NOMO-1 treated with DMSO at 0.1 percent for 48 hours (cell line): Measurements from ENCODE around the gene RABL6.
"Not testable (repeated sequence)": the region's sequence is repeated elsewhere in the genome, so short reads cannot be mapped to it uniquely, and the experiment has no call there.

Experiments used
- DNase-seq: peaks from one replicate; lab custom pipeline; 2025; ENCODE audit not compliant: unreplicated experiment; lab: John Stamatoyannopoulos, UW

The RABL6 gene

DNA sequence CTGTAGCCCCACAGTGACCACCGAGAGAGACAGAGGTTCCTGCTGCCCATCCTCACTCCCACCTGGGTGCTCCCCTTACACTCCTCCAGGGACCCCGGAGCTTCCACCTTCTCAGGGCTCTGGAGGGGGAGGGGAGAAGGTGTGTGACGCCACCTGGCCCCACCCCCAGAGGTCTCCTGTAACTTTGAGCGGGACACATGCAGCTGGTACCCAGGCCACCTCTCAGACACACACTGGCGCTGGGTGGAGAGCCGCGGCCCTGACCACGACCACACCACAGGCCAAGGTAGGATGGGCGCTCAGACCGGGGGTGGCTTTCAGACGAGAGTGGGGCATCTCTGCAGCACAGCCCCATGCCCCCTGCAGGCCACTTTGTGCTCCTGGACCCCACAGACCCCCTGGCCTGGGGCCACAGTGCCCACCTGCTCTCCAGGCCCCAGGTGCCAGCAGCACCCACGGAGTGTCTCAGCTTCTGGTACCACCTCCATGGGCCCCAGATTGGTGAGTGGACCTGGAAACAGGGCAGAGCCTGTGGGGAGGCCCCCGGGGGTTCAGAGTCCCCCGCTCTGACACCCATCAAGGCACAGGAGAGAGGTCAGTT, 48.9 kb downstream of the RABL6 start:
- no peak for DNase-seq

DNA sequence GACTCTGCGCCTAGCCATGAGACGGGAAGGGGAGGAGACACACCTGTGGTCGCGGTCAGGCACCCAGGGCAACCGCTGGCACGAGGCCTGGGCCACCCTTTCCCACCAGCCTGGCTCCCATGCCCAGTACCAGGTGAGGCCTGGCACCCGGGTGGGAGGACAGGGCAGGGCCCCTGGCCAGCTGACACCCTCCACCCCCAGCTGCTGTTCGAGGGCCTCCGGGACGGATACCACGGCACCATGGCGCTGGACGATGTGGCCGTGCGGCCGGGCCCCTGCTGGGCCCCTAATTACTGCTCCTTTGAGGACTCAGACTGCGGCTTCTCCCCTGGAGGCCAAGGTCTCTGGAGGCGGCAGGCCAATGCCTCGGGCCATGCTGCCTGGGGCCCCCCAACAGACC, 49.4 kb downstream of the RABL6 start:
- no peak for DNase-seq

DNA sequence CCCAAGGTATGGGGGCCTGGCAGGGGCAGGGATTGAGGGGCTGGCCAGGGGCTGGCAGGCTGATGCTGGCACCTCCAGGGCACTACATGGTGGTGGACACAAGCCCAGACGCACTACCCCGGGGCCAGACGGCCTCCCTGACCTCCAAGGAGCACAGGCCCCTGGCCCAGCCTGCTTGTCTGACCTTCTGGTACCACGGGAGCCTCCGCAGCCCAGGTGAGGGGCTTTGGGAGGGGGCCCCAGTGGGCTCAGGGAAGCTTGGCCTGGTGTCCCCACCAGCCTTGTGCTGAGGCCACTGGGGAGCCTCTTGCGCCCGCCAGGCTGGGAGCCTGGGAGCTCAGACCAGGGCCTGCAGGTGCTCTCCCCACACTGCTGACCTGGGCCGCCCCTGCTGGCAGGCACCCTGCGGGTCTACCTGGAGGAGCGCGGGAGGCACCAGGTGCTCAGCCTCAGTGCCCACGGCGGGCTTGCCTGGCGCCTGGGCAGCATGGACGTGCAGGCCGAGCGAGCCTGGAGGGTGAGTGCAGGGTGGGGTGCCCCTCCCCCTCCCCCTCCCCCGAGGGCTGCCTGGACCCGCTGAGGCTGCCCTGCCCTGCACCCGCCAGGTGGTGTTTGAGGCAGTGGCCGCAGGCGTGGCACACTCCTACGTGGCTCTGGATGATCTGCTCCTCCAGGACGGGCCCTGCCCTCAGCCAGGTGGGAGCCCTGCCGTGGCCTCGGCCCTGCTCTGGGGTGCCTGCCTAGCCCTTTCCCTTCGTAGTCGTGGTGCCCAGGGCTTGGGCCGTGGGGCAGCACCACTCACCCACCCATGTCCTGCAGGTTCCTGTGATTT, 50.0 kb downstream of the RABL6 start:
- DNase-seq = no peak

DNA sequence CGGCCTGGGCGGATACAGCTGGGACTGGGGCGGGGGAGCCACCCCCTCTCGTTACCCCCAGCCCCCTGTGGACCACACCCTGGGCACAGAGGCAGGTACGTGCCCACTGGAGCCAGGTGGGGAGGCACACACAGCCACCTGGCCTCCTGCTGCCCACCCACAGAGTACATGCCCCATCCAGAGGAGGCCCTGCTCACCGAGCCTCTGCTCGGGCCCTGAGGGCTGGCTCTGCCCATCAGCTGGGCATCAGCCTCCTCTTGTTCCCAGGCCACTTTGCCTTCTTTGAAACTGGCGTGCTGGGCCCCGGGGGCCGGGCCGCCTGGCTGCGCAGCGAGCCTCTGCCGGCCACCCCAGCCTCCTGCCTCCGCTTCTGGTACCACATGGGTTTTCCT, 50.7 kb downstream of the RABL6 start:
- no peak for DNase-seq

DNA sequence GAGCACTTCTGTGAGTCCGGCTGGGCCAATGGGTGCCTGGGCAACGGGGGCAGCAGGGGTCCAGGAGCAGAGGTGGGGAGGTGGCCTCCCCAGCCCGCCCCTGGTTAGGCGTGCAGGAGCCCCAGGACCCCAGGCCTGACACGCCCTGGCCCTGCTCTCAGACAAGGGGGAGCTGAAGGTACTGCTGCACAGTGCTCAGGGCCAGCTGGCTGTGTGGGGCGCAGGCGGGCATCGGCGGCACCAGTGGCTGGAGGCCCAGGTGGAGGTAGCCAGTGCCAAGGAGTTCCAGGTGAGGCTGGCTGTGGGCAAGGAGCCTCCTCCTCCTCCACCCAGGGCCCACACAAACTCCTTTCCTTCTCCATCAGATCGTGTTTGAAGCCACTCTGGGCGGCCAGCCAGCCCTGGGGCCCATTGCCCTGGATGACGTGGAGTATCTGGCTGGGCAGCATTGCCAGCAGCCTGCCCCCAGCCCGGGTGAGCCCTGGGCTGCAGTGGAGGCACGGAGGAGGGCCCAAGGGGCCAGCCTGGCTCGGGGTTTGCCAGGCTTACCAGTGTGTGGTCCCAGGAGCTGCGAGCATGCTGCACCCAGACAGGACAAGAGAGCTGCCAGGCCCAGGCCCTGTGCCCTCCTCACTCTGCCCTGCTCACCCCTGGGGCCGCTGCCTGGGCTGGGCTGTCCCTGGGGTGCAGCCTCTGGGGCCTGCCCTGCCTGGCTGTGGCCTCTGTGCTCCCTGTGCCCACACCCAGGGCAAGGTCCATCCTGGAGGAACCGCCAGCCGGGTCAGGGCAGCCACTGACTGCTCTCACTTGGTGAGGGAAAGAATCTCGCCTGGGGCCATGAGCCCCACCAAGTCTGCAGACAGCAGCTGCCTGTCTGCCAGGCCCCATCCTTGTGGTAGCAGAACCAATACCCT, 51.4 kb downstream of the RABL6 start:
- no peak for DNase-seq

DNA sequence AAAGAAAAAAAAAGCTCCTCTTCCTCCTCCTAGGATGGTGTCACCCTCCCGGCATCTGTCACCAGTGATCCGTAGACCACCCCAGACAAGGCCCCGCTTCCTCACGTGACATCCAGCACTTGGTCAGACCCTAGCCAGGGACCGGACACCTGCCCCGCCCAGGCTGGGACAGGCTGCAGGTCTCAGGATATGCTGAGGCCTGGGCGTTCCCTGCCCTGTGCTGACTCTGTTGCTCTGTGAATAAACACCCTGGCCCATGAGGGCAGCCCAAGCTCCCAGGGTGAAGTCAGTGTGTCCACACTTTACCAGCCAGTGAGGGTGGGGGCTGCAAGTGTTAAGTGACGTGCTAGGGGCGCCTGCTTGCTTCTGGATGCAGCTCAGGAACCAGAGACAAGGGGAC, 52.8 kb downstream of the RABL6 start:
- no peak for DNase-seq

DNA sequence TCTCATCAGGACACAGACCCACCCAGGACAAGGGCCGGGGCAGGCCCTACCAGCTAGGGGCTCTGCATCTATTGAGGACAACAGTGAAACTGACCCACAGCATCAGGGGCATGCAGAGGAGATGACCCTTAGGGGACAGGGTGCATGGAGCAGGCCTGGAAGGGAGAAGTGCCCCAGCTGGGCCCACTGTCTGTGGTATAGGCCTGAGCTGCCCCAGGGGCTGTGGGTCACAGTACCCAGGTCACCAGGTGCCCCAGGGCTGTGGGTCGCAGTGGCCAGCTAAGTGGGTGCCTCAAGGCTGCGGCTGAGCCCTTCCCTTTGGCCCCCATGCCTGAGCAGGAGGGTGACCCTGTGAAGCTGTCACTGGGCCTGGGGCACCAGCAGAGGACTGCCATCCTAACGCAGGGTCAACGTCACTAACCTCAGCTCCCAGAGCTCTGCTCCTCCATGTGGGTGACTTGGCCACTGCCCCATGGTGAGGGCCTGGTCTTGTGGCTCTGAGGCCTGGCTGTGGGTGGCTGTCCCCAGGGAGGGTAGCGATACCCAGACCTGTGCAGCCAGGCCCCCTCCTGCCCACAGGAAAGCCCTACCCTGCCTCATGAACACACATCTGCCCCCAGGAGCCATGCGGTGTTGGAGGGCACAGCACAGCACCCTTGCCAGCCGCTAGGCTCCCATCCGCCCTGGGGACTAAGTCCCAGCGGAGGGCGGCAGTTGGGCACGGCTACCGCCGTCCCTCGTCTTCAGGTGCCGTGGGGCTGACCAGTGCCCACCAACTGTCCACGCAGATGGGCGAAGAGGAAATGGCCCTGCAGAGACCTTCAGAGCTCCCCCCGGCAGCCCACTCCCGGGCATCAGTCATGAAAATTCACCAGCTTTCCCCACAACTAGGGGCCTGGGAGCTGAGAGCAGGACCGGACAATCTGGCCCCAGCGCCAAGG, 53.5 kb downstream of the RABL6 start:
- no peak for DNase-seq

DNA sequence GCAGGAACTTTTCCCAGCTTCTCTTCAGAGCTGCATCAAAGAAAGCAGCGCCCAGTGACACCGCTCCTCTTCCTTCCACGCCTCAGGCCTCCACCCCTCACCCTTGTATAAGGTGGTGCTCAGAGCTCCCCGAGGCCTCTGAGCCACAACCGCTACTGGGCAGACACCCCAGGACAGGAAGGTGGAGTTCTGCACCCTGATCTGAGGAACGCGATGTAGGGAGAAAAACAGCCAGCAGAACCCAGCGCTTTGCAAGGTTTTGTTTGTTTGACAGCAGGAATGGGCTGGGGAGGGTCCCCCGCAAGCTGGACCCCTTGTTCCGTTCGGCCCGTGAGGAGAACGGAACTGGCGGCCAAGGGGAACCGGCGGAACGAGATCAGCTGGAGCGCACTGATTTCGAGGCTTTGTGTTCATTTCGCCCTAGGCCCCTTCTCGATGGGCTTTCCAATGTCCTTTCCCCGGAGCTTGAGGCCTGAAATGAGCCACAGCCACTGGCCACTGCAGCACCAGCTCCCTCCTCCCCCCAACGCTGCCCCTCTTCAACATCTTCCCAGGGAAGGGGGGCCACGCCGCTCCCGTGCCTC, 54.2 kb downstream of the RABL6 start:
- DNase-seq = no peak

DNA sequence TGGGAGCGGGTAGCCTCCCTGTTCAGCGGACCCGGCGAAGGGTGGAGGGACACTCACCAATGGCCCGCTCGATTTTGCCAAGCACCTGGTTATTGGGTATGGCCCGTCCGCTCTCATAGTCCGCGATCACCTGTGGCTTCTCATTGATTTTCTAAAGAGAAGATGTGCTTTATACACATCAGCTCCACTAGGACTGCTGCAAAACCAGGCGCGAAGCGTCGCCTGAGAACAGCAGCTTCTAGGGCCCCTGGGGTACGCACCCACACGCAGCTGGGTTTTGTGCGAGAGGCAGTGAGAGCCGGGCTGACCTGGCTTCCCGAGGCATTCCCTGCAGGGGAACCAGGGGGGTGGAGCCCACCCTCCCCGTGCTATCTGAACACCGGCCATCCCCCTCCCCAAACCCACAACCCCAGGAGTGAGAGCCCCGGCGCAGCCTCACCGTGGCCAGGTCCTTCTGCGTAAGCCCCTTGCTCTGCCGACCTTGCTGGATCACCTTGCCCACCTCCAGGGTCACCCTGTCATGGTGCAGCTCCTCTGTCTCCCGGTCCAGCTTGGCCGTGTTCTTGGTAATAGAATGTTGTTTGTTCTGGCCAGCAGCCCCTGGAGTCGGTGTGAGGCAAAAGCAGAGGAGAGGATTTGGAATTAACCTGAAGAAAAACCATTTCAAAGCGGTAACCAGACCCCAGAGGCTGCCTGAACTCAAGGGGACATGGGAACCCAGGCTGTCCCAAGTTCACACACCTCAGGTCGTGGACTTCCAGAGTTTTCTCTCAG, 55.3 kb downstream of the RABL6 start:
- DNase-seq = no peak

DNA sequence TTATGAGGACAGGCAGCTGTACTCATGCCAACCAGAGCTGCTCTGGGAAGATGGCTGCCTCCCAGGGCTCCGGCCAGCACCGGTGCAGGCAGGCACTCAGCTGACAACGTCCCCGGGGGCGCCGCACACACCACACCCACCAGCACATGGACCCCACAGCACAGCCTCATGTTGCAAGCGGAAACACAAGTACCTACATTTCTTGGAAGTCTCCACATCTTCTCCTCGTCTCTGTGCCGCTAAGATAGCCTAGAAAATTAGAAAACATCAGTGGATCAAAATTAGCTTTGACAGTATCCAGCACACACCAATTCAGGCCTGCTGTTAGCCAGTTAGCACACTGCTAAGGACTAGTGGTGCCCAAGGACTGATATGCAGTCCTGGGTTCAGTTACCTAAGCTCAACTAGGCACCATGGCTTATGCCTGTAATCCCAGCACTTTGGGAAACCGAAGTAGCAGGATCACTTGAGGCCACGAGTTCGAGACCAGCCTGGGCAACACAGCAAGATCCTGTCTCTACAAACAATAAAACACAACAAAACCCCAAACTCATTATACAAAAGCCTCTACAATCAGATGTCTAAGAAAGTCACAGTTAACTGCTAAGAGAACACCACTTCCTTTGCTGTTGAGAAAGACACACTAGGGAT, 56.0 kb downstream of the RABL6 start:
- no peak for DNase-seq

DNA sequence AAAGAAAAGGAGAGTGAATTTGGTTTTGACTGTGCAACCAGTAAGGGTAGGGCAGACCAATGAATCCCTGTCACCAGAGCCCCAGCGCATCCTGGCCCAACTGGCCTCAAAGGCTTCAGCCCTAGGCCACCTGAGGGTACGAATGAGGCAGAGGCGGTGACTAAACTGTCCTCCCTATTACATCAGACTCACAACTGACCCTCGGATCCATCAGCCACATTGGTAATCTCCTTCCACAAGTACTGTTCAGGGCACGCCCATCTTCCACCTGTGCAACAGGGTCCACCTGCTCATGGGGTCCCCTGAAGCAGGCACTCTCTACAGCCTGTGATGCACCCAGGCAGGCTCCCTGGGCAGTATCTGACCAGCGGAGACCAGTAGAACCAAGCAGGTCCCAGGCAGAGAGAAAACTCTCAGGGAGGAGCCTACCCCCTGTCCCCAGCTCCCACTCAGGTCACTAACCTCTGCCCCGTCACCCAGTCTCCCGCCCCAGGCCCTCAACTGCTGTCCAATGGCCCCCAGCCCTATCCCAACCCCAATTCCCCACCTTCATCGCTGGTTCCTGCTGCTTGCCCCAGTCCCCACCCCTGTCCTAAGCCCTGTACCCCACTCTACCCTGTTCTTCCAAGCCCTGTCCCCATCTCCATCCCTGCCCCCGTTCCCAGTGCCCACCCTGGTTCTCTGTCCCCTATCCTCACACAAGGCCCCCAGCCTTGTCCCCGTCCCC, 57.5 kb downstream of the RABL6 start:
- no peak for DNase-seq

DNA sequence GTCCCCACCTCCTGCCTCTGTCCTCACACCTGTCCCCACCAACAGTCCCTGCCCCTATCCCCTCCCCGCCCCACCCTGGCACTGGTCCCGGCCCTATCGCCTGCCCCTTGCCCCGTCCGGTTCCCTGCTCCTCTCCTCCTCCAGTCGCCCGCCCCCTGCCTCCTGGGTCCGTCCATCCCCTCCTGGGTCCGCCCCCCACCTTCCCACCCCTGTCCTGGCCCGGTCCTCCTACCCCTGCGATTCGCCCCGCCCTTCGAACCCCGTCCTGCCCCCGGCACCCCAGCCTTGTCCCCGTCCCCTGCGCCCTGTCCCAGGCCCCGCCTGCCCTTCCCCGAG, 58.0 kb downstream of the RABL6 start:
- DNase-seq = no peak

DNA sequence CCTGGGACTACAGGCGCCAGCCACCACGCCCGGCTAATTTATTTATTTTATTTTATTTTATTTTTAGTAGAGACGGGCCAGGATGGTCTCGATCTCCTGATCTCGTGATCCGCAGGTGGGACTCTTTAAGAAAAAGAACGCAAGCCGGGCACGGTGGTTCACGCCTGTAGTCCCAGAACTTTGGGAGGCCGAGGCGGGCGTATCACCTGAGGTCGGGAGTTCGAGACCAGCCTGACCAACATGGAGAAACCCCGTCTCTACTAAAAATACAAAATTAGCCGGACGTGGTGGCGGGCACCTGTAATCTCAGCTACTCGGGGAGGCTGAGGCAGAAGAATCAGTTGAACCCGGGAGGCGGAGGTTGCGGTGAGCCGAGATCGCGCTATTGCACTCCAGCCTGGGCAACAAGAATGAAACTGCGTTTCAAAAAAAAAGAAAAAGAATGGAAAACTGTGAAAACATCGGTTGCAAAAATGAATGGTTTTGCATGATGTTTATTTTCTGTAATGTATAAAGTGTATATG, 59.2 kb downstream of the RABL6 start:
- DNase-seq = not testable (repeated sequence)

DNA sequence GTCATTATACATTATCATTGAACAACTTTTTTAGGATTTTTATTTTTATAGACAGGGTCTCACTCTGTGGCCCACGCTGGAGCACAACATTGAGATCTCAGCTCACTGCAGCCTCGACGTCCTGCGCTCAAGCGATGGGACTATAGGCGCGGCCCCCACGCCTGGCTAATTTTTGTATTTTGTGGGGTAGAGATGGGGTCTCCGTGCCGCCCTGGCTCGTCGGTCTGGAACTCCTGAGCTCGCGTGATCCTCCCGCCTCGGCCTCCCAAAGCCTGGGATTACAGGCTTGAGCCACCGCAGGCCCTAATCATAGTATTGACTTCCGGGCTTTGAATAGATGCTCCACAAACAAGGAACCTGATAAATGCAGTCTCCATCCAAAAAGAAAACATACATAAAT, 59.7 kb downstream of the RABL6 start:
- DNase-seq = no peak

DNA sequence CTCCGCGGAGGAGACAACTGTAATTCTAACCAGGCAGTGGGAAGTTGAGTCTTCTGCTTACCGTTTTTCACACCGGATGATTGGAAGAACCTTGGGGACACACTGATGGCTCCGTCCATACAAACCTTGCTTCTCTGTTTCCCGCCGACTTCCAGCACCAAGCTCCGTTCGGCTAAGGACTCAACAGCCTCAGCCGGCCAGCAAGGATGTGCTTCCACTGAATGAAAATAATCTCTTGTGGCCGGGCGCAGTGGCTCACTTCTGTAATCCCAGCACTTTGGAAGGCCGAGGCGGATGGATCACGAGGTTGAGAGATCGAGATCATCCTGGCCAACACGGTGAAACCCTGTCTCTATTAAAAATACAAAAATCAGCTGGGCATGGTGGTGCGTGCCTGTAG, 60.2 kb downstream of the RABL6 start:
- no peak for DNase-seq

DNA sequence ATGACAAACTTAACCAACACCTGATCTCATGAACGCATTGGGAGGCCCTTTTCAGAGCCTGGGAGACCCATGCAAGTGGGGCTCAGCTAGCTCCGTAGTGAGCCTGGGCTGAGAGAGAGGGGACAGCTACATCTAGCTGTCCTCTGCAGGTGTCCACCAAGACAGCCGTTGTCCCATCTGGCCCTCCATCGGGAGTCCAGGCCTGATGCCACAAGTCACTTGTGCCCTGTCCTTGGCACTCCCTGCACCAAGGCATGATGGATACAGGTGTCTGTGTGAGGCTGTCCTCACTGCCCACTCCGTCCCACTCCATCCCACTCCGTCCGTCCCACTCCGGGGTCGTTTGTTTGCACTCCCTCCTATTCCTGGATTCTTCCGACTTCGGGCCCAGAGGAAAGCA, 60.9 kb downstream of the RABL6 start:
- no peak for DNase-seq

DNA sequence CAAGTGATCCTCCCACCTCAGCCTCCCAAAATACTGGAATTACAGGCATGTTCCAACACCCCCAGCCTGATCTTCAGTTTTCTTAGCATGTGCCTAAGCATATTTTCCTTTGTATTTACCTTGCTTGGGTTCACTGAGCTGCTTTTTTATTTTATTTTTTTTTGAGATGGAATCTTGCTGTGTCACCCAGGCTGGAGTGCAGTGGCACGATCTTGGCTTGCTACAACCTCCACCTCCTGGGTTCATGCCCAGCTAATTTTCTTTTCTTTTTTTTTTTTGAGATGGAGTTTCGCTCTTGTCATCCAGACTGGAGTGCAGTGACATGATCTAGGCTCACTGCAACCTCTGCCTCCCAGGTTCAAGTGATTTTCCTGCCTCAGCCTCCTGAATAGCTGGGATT, 61.9 kb downstream of the RABL6 start:
- DNase-seq = not testable (repeated sequence)

DNA sequence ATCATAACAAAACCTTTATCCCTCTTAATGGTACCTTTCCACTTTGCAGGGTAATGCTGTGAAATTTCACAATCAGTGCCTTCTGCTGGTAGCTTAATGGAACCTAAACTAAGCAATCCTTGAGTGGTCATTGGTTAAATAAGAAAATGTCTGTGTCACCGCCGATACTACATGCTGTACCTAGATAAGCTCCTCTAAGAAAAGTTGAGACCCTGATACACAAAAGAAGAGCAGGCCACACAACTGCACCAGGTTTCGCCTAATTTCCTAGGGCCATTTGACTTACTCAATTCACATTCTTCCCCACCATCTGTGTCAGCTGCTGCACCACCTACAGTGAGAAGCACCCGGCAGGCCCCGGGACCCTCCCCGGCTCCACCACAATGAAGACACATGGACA, 67.4 kb downstream of the RABL6 start:
- no peak for DNase-seq
